ENCODE measurements around the gene RGS7. TPM values are rescaled to one million over a fixed set of nuclear protein-coding genes. Genes with fewer than 3 reads are reported as not detected.
A peak's percentile ranks its signal among the peaks of the same experiment; 100 is the strongest.

The RGS7 gene
- total and polyA plus RNA-seq, 10 of the 15 experiments (the other 5 are each of a cell fraction or from before 2014, with no cell fraction given) = not detected

GRCh38 chr1:241083285-241083684 is 273.7 kb downstream of the RGS7 start:
- Histone ChIP-seq H3K4me1 (ENCODE audit: control insufficient read depth, insufficient read depth, low read length) (no peaks in the 10 kb centered on the region; the same call in 1 of the 2 replicates), H2AFZ (ENCODE audit: control insufficient read depth, low read depth, low read length) (no peak overlapping the region), H3K9me3 (replicated peaks; ENCODE audit: control insufficient read depth, insufficient read depth, low read length) (no peaks in the 10 kb centered on the region), H4K20me1 (ENCODE audit: control insufficient read depth, insufficient read depth) (no peaks in the 10 kb centered on the region), H3K27ac (ENCODE audit: control insufficient read depth, insufficient read depth) (no peak overlapping the region), H3K4me3 (no peak overlapping the region), H3K36me3 (ENCODE audit: control insufficient read depth in 2 of 2, insufficient read depth in 2 of 2, low read length in 1 of 2) (no peaks in the 10 kb centered on the region), H3K4me2 (ENCODE audit: control insufficient read depth, insufficient read depth) (no peak overlapping the region), H3K27me3 (replicated peaks in 1 of 2; ENCODE audit: control insufficient read depth in 2 of 2, insufficient read depth in 2 of 2, low read length in 1 of 2) (no peaks in the 10 kb centered on the region), H3K9ac (ENCODE audit: control insufficient read depth, insufficient read depth, low read length) (no peak overlapping the region), H3K79me2 (ENCODE audit: control insufficient read depth, insufficient read depth, low read length) (no peaks in the 10 kb centered on the region)
- TF ChIP-seq CEBPB (IDR thresholded peaks at IDR 0.05; ENCODE audit: borderline replicate concordance in 1 of 2, low read depth in 2 of 2, low read length in 2 of 2) (no peak), RFX5 (IDR thresholded peaks at IDR 0.05; ENCODE audit: low read depth, low read length) (no peak), CBX3 (IDR thresholded peaks at IDR 0.05; ENCODE audit: borderline replicate concordance, low read depth) (no peak), EP300 (IDR thresholded peaks at IDR 0.05; ENCODE audit: borderline replicate concordance in 1 of 2, control insufficient read depth in 1 of 2, low read depth in 2 of 2, low read length in 2 of 2) (no peak), IRF3 (IDR thresholded peaks at IDR 0.05) (no peak)
- ChIA-PET RAD21 (ENCODE audit: unreplicated experiment) (no interaction called here), SMC1A (ENCODE audit: uncharacterized antibody, unreplicated experiment) (no interaction called here), POLR2A (no interaction called here), CTCF (no interaction called here)
- BruUV-seq (replicated peaks) = no TSS peak
- peak; percentile 26; the same call in 1 of the 3 replicates for ATAC-seq
- no peak for DNase-seq (ENCODE audit: low read depth, low spot score)
- intact Hi-C loops (cut with micrococcal nuclease; ENCODE audit: unreplicated experiment) (no loop called here), in situ Hi-C loops (cut with MboI) (no loop called here)
- 37% methylated on average over 3 of the region's 3 CpGs for WGBS (ENCODE audit: insufficient coverage, insufficient replicate concordance, low lambda C conversion rate, missing lambda C conversion rate)
- FAIRE-seq = no peak

- ChIA-PET SMC1A (ENCODE audit: uncharacterized antibody, unreplicated experiment) (no interaction called here), CTCF (interaction anchor here (0.5 kb wide), 1 partner anchor 10 kb away, joined by 3 read pairs; no protein-coding TSS in a partner anchor), RAD21 (ENCODE audit: unreplicated experiment) (no interaction called here), POLR2A (no interaction called here)
- Histone ChIP-seq H2AFZ (ENCODE audit: control insufficient read depth, low read depth, low read length) (no peak overlapping the region), H4K20me1 (ENCODE audit: control insufficient read depth, insufficient read depth) (no peaks in the 10 kb centered on the region), H3K9ac (ENCODE audit: control insufficient read depth, insufficient read depth, low read length) (no peak overlapping the region), H3K36me3 (ENCODE audit: control insufficient read depth in 2 of 2, insufficient read depth in 2 of 2, low read length in 1 of 2) (no peaks in the 10 kb centered on the region), H3K4me1 (ENCODE audit: control insufficient read depth, insufficient read depth, low read length) (no peaks in the 10 kb centered on the region), H3K27ac (ENCODE audit: control insufficient read depth, insufficient read depth) (no peak overlapping the region), H3K79me2 (ENCODE audit: control insufficient read depth, insufficient read depth, low read length) (no peaks in the 10 kb centered on the region), H3K27me3 (replicated peaks in 1 of 2; ENCODE audit: control insufficient read depth in 2 of 2, insufficient read depth in 2 of 2, low read length in 1 of 2) (no peaks in the 10 kb centered on the region), H3K4me2 (ENCODE audit: control insufficient read depth, insufficient read depth) (no peak overlapping the region), H3K9me3 (replicated peaks; ENCODE audit: control insufficient read depth, insufficient read depth, low read length) (no peaks in the 10 kb centered on the region), H3K4me3 (no peak overlapping the region)
- no peak for FAIRE-seq
- intact Hi-C loops (cut with micrococcal nuclease; ENCODE audit: unreplicated experiment) = no loop called here
- BruUV-seq (replicated peaks) = no TSS peak
- in situ Hi-C loops (cut with MboI) = no loop called here
- DNase-seq (ENCODE audit: low read depth, low spot score) = no peak
- 21% methylated on average over 2 of the region's 2 CpGs for WGBS (ENCODE audit: insufficient coverage, insufficient replicate concordance, low lambda C conversion rate, missing lambda C conversion rate)
- no peak for ATAC-seq
- TF ChIP-seq TCF12 (IDR thresholded peaks at IDR 0.05; ENCODE audit: low read depth, low read length) (no peak), SIN3A (IDR thresholded peaks at IDR 0.05; ENCODE audit: low read depth, low read length) (no peak), LARP7 (IDR thresholded peaks at IDR 0.05) (no peak), REST (IDR thresholded peaks at IDR 0.05; ENCODE audit: low read depth, low read length) (no peak), PAX8 (IDR thresholded peaks at IDR 0.05) (no peak), JUNB (IDR thresholded peaks at IDR 0.05) (no peak), POLR2AphosphoS2 (IDR thresholded peaks at IDR 0.05; ENCODE audit: low read depth, low read length) (no peak), SMAD1 (IDR thresholded peaks at IDR 0.05; ENCODE audit: low read depth, partially characterized antibody) (no peak), CBX3 (IDR thresholded peaks at IDR 0.05; ENCODE audit: borderline replicate concordance, low read depth) (no peak), BCL11A (IDR thresholded peaks at IDR 0.05; ENCODE audit: low read depth, low read length) (no peak)
These were observed 275.5 kb downstream of the RGS7 start for GRCh38 chr1:241081473-241081872.

All from GM12878 (cell line).